ENCODE data around the gene EMC10. TPM values are rescaled to one million over a fixed set of nuclear protein-coding genes. Genes with fewer than 3 reads are reported as not detected.

Gene EMC10
- polyA plus RNA-seq, 1 of the 3 experiments (the other 2 are of a cell fraction): 218 TPM

DNA sequence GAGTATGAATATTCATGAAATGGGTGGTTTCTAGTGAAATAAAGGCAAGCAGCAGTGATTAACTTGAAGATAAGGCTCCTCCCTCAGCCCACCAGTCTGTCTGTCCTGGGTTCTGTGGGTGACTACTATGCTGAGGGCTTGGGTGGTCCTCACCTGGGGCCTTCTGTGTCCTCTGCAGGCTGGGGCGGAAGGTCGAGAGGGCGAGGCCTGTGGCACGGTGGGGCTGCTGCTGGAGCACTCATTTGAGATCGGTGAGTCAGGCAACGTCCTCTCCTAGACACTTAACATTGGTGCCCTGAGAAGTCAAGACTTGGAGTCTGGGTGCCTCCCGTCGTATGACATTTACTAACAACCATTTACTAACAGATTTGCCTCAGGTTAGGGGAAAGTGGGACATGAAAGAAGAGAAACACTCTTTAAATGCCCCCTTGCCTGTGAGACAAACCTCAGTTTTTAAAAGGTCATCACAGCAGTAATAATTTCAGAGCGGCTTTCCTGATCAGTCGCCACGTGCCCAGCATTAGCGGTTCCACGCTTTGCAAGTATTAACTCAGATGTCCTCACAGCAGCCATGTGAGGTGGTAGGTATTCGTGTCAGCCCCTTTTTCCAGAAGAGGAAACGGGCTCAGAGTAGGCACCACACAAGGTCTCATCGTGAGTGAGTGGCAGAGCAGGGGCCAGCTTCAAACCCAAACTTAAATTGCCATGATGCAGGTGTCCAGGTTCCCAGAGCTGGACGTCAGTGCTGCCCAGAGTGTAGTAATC lies 1.6 kb downstream of the EMC10 start:
- H3K9me2 ChIP-seq: no peaks in the 10 kb centered on the region
- H4K20me1 ChIP-seq (ENCODE audit: insufficient read depth): no peaks in the 10 kb centered on the region
- no peak for DNase-seq
- peaks cover 16% of the 10 kb centered on the region for H3K79me2 ChIP-seq (ENCODE audit: insufficient read depth)
- WGBS (ENCODE audit: low lambda C conversion rate): 92% methylated on average over 15 of the region's 17 CpGs
- no peak for TF ChIP-seq YY1 (IDR thresholded peaks at IDR 0.05; ENCODE audit: low read depth)
- TF ChIP-seq, protein P1, sequence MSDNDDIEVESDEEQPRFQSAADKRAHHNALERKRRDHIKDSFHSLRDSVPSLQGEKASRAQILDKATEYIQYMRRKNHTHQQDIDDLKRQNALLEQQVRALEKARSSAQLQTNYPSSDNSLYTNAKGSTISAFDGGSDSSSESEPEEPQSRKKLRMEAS (IDR thresholded peaks at IDR 0.05; ENCODE audit: low read depth): no peak
- no peak for TF ChIP-seq TCF12 (IDR thresholded peaks at IDR 0.05)
- TF ChIP-seq, protein P2, sequence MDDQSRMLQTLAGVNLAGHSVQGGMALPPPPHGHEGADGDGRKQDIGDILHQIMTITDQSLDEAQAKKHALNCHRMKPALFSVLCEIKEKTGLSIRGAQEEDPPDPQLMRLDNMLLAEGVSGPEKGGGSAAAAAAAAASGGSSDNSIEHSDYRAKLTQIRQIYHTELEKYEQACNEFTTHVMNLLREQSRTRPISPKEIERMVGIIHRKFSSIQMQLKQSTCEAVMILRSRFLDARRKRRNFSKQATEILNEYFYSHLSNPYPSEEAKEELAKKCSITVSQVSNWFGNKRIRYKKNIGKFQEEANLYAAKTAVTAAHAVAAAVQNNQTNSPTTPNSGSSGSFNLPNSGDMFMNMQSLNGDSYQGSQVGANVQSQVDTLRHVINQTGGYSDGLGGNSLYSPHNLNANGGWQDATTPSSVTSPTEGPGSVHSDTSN (IDR thresholded peaks at IDR 0.05): no peak
- no peak for TF ChIP-seq GABPA (IDR thresholded peaks at IDR 0.05; ENCODE audit: low read depth)
- TF ChIP-seq, protein P3, sequence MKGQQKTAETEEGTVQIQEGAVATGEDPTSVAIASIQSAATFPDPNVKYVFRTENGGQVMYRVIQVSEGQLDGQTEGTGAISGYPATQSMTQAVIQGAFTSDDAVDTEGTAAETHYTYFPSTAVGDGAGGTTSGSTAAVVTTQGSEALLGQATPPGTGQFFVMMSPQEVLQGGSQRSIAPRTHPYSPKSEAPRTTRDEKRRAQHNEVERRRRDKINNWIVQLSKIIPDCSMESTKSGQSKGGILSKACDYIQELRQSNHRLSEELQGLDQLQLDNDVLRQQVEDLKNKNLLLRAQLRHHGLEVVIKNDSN (IDR thresholded peaks at IDR 0.05; ENCODE audit: borderline replicate concordance, low read depth): no peak
- no peak for TF ChIP-seq FOSL2 (IDR thresholded peaks at IDR 0.05; ENCODE audit: borderline replicate concordance, low read depth)
- no peak for TF ChIP-seq FOXJ3 (CRISPR knock-in tag; IDR thresholded peaks at IDR 0.05)
- TF ChIP-seq TAF1 (IDR thresholded peaks at IDR 0.05; ENCODE audit: borderline replicate concordance, low read depth, low read length): no peak
- no peak for TF ChIP-seq JUND (IDR thresholded peaks at IDR 0.05)
- no peak for TF ChIP-seq RXRA (IDR thresholded peaks at IDR 0.05; ENCODE audit: borderline replicate concordance, low read depth)
- no peak for TF ChIP-seq ELF1 (IDR thresholded peaks at IDR 0.05)
- no peak for TF ChIP-seq MEF2A (IDR thresholded peaks at IDR 0.05; ENCODE audit: borderline replicate concordance, low read depth)
- no peak for TF ChIP-seq RCOR1 (IDR thresholded peaks at IDR 0.05; ENCODE audit: low read length)
- no peak for TF ChIP-seq SIN3A (IDR thresholded peaks at IDR 0.05; ENCODE audit: borderline replicate concordance, low read depth, low read length)
- TF ChIP-seq, protein P4, sequence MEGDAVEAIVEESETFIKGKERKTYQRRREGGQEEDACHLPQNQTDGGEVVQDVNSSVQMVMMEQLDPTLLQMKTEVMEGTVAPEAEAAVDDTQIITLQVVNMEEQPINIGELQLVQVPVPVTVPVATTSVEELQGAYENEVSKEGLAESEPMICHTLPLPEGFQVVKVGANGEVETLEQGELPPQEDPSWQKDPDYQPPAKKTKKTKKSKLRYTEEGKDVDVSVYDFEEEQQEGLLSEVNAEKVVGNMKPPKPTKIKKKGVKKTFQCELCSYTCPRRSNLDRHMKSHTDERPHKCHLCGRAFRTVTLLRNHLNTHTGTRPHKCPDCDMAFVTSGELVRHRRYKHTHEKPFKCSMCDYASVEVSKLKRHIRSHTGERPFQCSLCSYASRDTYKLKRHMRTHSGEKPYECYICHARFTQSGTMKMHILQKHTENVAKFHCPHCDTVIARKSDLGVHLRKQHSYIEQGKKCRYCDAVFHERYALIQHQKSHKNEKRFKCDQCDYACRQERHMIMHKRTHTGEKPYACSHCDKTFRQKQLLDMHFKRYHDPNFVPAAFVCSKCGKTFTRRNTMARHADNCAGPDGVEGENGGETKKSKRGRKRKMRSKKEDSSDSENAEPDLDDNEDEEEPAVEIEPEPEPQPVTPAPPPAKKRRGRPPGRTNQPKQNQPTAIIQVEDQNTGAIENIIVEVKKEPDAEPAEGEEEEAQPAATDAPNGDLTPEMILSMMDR (IDR thresholded peaks at IDR 0.05): no peak
- no peak for TF ChIP-seq RFX5 (IDR thresholded peaks at IDR 0.05; ENCODE audit: low read length)
- TF ChIP-seq, protein P5, sequence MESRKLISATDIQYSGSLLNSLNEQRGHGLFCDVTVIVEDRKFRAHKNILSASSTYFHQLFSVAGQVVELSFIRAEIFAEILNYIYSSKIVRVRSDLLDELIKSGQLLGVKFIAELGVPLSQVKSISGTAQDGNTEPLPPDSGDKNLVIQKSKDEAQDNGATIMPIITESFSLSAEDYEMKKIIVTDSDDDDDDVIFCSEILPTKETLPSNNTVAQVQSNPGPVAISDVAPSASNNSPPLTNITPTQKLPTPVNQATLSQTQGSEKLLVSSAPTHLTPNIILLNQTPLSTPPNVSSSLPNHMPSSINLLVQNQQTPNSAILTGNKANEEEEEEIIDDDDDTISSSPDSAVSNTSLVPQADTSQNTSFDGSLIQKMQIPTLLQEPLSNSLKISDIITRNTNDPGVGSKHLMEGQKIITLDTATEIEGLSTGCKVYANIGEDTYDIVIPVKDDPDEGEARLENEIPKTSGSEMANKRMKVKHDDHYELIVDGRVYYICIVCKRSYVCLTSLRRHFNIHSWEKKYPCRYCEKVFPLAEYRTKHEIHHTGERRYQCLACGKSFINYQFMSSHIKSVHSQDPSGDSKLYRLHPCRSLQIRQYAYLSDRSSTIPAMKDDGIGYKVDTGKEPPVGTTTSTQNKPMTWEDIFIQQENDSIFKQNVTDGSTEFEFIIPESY (IDR thresholded peaks at IDR 0.05; ENCODE audit: borderline replicate concordance, low read depth): no peak
- H3K27me3 ChIP-seq (ENCODE audit: insufficient read depth): no peaks in the 10 kb centered on the region
- H3K36me3 ChIP-seq (replicated peaks in 1 of 2; ENCODE audit: control insufficient read depth in 1 of 2, insufficient read depth in 2 of 2, low read length in 1 of 2): peaks cover 10 to 31% of the 10 kb centered on the region in 2 experiments
- no peak overlapping the region for H3K27ac ChIP-seq (ENCODE audit: low read depth in 2 of 2, low read length in 1 of 2)
- CTCF ChIA-PET: interaction anchor here (0.9 to 2.0 kb wide), 2 partner anchors 62 to 109 kb away, joined by 3 to 12 read pairs; no protein-coding TSS in a partner anchor
- peak overlapping the region; percentile 93 for H3K4me2 ChIP-seq
- no peaks in the 10 kb centered on the region for H3K9me3 ChIP-seq
- H3K9ac ChIP-seq: no peak overlapping the region
- peaks cover 6 to 9% of the 10 kb centered on the region in 2 experiments; a peak in 2 of 4 replicates for H3K4me1 ChIP-seq (ENCODE audit: control insufficient read depth in 1 of 2, insufficient read depth in 2 of 2, low read depth in 1 of 2, low read length in 1 of 2)
- peaks cover 2% of the 10 kb centered on the region for H3F3A ChIP-seq (replicated peaks; ENCODE audit: insufficient read depth)
- H2AFZ ChIP-seq (ENCODE audit: low read depth): no peak overlapping the region
- peak overlapping the region; percentile 83 to 93; a peak in 3 of 4 replicates for H3K4me3 ChIP-seq (ENCODE audit: low read depth in 2 of 2, low read length in 1 of 2)
- POLR2A ChIA-PET: interaction anchor here (0.7 kb wide), 1 partner anchor 121 kb away, joined by 3 read pairs; no protein-coding TSS in a partner anchor

Measured in SK-N-SH (cell line).